HepG2 (cell line): ENCODE data around the gene COLEC12. TPM values are rescaled to one million over a fixed set of nuclear protein-coding genes. Genes with fewer than 3 reads are reported as not detected.

Experiments used
- ATM ChIP-seq: fragments of 450-650 bp; IDR thresholded peaks from 2 replicates; pipeline ENCODE4 v1.7.1; 2017; ENCODE audit warnings: mild to moderate bottlenecking, borderline replicate concordance
- BRCA1 ChIP-seq: sonication (generic); formaldehyde crosslinking; IDR thresholded peaks from 2 replicates; pipeline ENCODE4 v1.4.0; 2020; ENCODE audit warnings: missing genetic modification reagents
- CC2D1A ChIP-seq: sonication (generic); formaldehyde crosslinking; IDR thresholded peaks from 2 replicates; pipeline ENCODE4 v1.8.1; 2023; ENCODE audit warnings: mild to moderate bottlenecking, missing genetic modification reagents
- CEBPZ ChIP-seq: IDR thresholded peaks from 2 replicates; pipeline ENCODE4 v1.6.1; 2012; ENCODE audit warnings: low read length, improper control_type of control experiment
- HNF4G ChIP-seq, 2 experiments: sonication (generic) in 1 of 2; formaldehyde crosslinking in 1 of 2; IDR thresholded peaks; 2 replicates each; pipeline versions ENCODE4 v1.4.0 to v1.6.1; 2011 to 2020; ENCODE audit warnings: borderline replicate concordance in 2 of 2, low read depth in 2 of 2, mild to moderate bottlenecking in 2 of 2, low read length in 1 of 2, missing genetic modification reagents in 1 of 2, moderate library complexity in 1 of 2
- HOXA7 ChIP-seq: sonication (generic); formaldehyde crosslinking; IDR thresholded peaks from 2 replicates; pipeline ENCODE4 v1.8.1; 2022; ENCODE audit warnings: mild to moderate bottlenecking, missing genetic modification reagents, moderate library complexity
- HOXA9 ChIP-seq: sonication (generic); formaldehyde crosslinking; IDR thresholded peaks from 2 replicates; pipeline ENCODE4 v1.8.1; 2022; ENCODE audit warnings: missing genetic modification reagents, mild to moderate bottlenecking, moderate library complexity, borderline replicate concordance
- IKZF1 ChIP-seq: fragments of 450-650 bp; IDR thresholded peaks from 2 replicates; pipeline ENCODE4 v1.7.1; 2016
- ISX ChIP-seq: sonication (generic); formaldehyde crosslinking; conservative IDR thresholded peaks from 2 replicates; pipeline ENCODE4 v1.5.0; 2020; ENCODE audit warnings: missing genetic modification reagents
- JUNB ChIP-seq: sonication (generic); formaldehyde crosslinking; IDR thresholded peaks from 2 replicates; pipeline ENCODE4 v1.8.0; 2022; ENCODE audit warnings: missing genetic modification reagents, mild to moderate bottlenecking, borderline replicate concordance
- MEIS1 ChIP-seq: sonication (generic); formaldehyde crosslinking; IDR thresholded peaks from 2 replicates; pipeline ENCODE4 v1.9.0; 2021; ENCODE audit warnings: mild to moderate bottlenecking, missing genetic modification reagents, moderate library complexity, borderline replicate concordance
- MLLT10 ChIP-seq: sonication (generic); formaldehyde crosslinking; IDR thresholded peaks from 2 replicates; pipeline ENCODE4 v1.4.0; 2020; ENCODE audit warnings: missing genetic modification reagents
- PAWR ChIP-seq: sonication (generic); formaldehyde crosslinking; IDR thresholded peaks from 2 replicates; pipeline ENCODE4 v1.4.0; 2020; ENCODE audit warnings: missing genetic modification reagents, mild to moderate bottlenecking, borderline replicate concordance
- REL ChIP-seq: sonication (generic); formaldehyde crosslinking; conservative IDR thresholded peaks from 2 replicates; pipeline ENCODE4 v1.8.0; 2022; ENCODE audit warnings: mild to moderate bottlenecking, missing genetic modification reagents, moderate library complexity
- RNF2 ChIP-seq: fragments of 450-650 bp; conservative IDR thresholded peaks from 2 replicates; pipeline ENCODE4 v1.6.1; 2016; ENCODE audit warnings: low read depth
- TEAD2 ChIP-seq: sonication (generic); formaldehyde crosslinking; IDR thresholded peaks from 2 replicates; pipeline ENCODE4 v1.9.0; 2021; ENCODE audit warnings: missing genetic modification reagents
- ZFP36L1 ChIP-seq: sonication (generic); formaldehyde crosslinking; IDR thresholded peaks from 2 replicates; pipeline ENCODE4 v1.8.0; 2022; ENCODE audit warnings: mild to moderate bottlenecking, missing genetic modification reagents, moderate library complexity
- ZNF12 ChIP-seq: sonication (generic); formaldehyde crosslinking; IDR thresholded peaks from 2 replicates; pipeline ENCODE4 v1.5.0; 2020; ENCODE audit warnings: missing genetic modification reagents
- ZNF282 ChIP-seq: fragments of 450-650 bp; IDR thresholded peaks from 2 replicates; pipeline ENCODE4 v1.6.1; 2018; ENCODE audit not compliant: partially characterized antibody
- ZNF33B ChIP-seq: sonication (generic); formaldehyde crosslinking; IDR thresholded peaks from 2 replicates; pipeline ENCODE4 v1.5.1; 2020; ENCODE audit warnings: mild to moderate bottlenecking, missing genetic modification reagents
- ZNF414 ChIP-seq: sonication (generic); formaldehyde crosslinking; IDR thresholded peaks from 2 replicates; pipeline ENCODE4 v1.5.0; 2020; ENCODE audit warnings: missing genetic modification reagents
- ZNF513 ChIP-seq: sonication (generic); formaldehyde crosslinking; conservative IDR thresholded peaks from 2 replicates; pipeline ENCODE4 v1.5.0; 2020; ENCODE audit warnings: missing genetic modification reagents
- ZNF550 ChIP-seq: sonication (generic); formaldehyde crosslinking; IDR thresholded peaks from 2 replicates; pipeline ENCODE4 v1.4.0; 2020; ENCODE audit warnings: mild to moderate bottlenecking, missing genetic modification reagents, borderline replicate concordance
- ZNF589 ChIP-seq: sonication (generic); formaldehyde crosslinking; conservative IDR thresholded peaks from 2 replicates; pipeline ENCODE4 v1.8.0; 2022; ENCODE audit warnings: mild to moderate bottlenecking, moderate library complexity, missing genetic modification reagents
- ZNF678 ChIP-seq: sonication (generic); formaldehyde crosslinking; IDR thresholded peaks from 2 replicates; pipeline ENCODE4 v1.4.0; 2020; ENCODE audit warnings: mild to moderate bottlenecking, missing genetic modification reagents
- ZNF709 ChIP-seq: sonication (generic); formaldehyde crosslinking; IDR thresholded peaks from 2 replicates; pipeline ENCODE4 v1.5.0; 2020; ENCODE audit warnings: mild to moderate bottlenecking, missing genetic modification reagents
- ZNF772 ChIP-seq: sonication (generic); formaldehyde crosslinking; IDR thresholded peaks from 2 replicates; pipeline ENCODE4 v1.5.0; 2020; ENCODE audit warnings: mild to moderate bottlenecking, missing genetic modification reagents
- ZSCAN12 ChIP-seq: sonication (generic); formaldehyde crosslinking; IDR thresholded peaks from 2 replicates; pipeline ENCODE4 v1.9.0; 2021; ENCODE audit warnings: mild to moderate bottlenecking, missing genetic modification reagents
- polyA plus RNA-seq, 8 experiments: library from polyadenylated mRNA; depleted of rRNA in 3 of 8; stranded (reverse) in 7 of 8; unstranded in 1 of 8; fragments of >200 nt; fragmentation: Illumina TruSeq in 4 of 8; extraction: Trizol in 4 of 8; gene quantifications; 2 replicates each; pipeline versions ENCODE4 v1.2.1 to v1.2.3, GENCODE V29; 2011 to 2016; ENCODE audit warnings: low read depth in 4 of 8, missing spikeins in 1 of 8, mixed read lengths in 1 of 8; ENCODE audit not compliant: insufficient read depth in 1 of 8
- total RNA-seq, 5 experiments: library from RNA; depleted of rRNA; stranded (reverse); fragments of >200 nt; fragmentation: Illumina TruSeq; extraction: Trizol; gene quantifications; 2 replicates each; pipeline ENCODE4 v1.2.3, GENCODE V29; 2016; ENCODE audit warnings: low read depth in 1 of 5

The COLEC12 gene
- total and polyA plus RNA-seq, 2 of the 13 experiments (the other 11 are each of a cell fraction or from before 2014, with no cell fraction given) = 0.02 to 0.11 TPM

GRCh38 chr18:269480-270095, 230.9 kb downstream of the COLEC12 start (continued):
- TF ChIP-seq ZNF709 (CRISPR knock-in tag) = 0 out of 2 replicates have a peak, but pooled peaks have one; percentile 32
- no peak for TF ChIP-seq REL (CRISPR knock-in tag)
- TF ChIP-seq ZNF678 (CRISPR knock-in tag) = no peak
- no peak for TF ChIP-seq ZNF772 (CRISPR knock-in tag)
- TF ChIP-seq ZNF12 (CRISPR knock-in tag) = no peak
- no peak for TF ChIP-seq ZSCAN12 (CRISPR knock-in tag)
- no peak for TF ChIP-seq MLLT10 (CRISPR knock-in tag)
- no peak for TF ChIP-seq IKZF1
- TF ChIP-seq ZNF414 (CRISPR knock-in tag) = no peak
- 0 out of 2 replicates have a peak, but pooled peaks have one; percentile 10 for TF ChIP-seq HNF4G (IDR thresholded peaks at IDR 0.05; ENCODE audit: borderline replicate concordance, low read depth, low read length)
- TF ChIP-seq HNF4G (CRISPR knock-in tag; IDR thresholded peaks at IDR 0.05; ENCODE audit: borderline replicate concordance, low read depth) = no peak
- TF ChIP-seq BRCA1 = no peak
- no peak for TF ChIP-seq MEIS1 (CRISPR knock-in tag)
- TF ChIP-seq ISX = no peak
- no peak for TF ChIP-seq RNF2
- TF ChIP-seq ZNF282 = no peak
- TF ChIP-seq HOXA9 (CRISPR knock-in tag) = no peak
- no peak for TF ChIP-seq ZFP36L1 (CRISPR knock-in tag)
- TF ChIP-seq CEBPZ = no peak
- TF ChIP-seq ZNF589 (CRISPR knock-in tag) = no peak
- no peak for TF ChIP-seq HOXA7 (CRISPR knock-in tag)
- no peak for TF ChIP-seq TEAD2
- TF ChIP-seq PAWR = no peak
- TF ChIP-seq CC2D1A (CRISPR knock-in tag) = no peak
- TF ChIP-seq ATM = no peak
- no peak for TF ChIP-seq ZNF33B (CRISPR knock-in tag)
- no peak for TF ChIP-seq ZNF550
- no peak for TF ChIP-seq ZNF513 (CRISPR knock-in tag)
- TF ChIP-seq JUNB = 0 out of 2 replicates have a peak, but pooled peaks have one; percentile 30
